GM19467 (cell line): ENCODE measurements around the gene TAF4.
A peak's percentile ranks its signal among the peaks of the same experiment; 100 is the strongest.
"Not testable (repeated sequence)": the region's sequence is repeated elsewhere in the genome, so short reads cannot be mapped to it uniquely, and the experiment has no call there.

Experiments
- ATAC-seq: cut with Tn5 transposase; IDR thresholded peaks from one replicate; pipeline ENCODE4 v1.9.1; 2021; ENCODE audit warnings: mild to moderate bottlenecking, moderate library complexity; ENCODE audit not compliant: unreplicated experiment

Gene TAF4

DNA sequence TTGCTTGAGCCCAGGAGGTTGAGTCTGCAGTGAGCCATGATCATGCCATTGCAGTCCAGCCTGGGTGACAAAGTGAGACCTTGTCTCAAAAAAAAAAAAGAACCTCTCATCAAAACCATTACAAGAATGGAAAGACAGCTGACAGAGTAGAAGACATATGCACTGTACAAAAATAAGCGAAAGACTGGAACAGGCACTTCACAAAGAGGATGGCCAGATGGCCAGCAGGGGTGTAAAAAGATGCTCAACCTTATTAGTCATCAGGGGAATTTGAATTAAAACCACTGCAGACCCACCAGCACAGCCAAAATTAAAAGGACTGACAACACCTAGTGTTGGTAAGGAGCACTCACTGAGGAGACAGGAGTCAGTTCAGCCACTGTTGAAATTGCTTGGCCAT lies 13.5 kb upstream of the TAF4 start:
- no peak for ATAC-seq

DNA sequence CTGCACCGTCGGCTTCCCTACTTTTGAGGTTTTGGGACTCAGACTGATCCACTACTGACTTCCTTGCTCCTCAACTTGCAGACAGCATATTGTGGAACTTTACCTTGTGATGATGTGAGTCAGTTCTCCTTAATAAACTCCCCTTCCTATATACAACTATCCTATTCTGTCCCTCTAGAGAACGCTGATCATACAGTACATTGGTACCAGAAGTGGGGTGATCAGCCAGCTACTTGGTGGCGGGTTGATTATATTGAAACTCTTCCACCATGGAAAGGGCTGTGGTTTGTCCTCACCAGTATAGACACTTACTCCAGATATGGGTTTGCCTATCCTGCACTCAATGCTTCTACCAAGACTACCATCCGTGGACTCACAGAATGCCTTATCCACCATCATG lies 7.6 kb upstream of the TAF4 start:
- ATAC-seq, result no peak

DNA sequence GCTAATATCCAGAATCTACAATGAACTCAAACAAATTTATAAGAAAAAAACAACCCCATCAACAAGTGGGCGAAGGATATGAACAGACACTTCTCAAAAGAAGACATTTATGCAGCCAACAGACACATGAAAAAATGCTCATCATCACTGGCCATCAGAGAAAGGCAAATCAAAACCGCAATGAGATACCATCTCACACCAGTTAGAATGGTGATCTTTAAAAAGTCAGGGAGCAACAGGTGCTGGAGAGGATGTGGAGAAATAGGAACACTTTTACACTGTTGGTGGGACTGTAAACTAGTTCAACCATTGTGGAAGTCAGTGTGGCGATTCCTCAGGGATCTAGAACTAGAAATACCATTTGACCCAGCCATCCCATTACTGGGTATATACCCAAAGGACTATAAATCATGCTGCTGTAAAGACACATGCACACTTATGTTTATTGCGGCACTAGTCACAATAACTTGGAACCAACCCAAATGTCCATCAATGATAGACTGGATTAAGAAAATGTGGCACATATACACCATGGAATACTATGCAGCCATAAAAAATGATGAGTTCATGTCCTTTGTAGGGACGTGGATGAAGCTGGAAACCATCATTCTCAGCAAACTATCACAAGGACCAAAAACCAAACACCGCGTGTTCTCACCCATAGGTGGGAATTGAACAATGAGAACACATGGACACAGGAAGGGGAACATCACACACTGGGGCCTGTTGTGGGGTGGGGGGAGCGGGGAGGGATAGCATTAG lies 6.2 kb upstream of the TAF4 start:
- not testable (repeated sequence) for ATAC-seq

DNA sequence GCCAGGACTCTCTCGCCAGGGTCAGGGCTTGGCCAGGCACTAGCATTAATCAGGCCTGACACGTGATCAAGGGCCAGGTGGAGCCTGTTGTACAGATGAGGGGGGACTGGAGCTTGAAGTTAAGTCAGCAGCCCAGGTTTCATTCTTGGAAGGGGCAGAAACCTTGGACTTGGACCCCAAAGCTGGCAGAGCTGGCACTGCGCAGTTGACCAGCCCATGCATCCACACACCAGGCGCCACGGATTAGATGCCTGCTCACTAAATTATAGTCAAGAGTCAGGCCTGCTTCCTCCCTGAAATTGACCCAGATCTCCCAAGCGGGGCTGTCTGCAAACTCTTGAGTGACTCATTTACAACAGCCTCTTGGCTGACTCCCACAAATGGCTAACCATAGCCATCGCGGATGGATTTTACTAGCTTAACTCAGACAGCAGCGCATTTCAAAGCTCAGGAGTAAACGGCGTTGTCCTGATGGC lies 4.1 kb upstream of the TAF4 start:
- no peak for ATAC-seq

DNA sequence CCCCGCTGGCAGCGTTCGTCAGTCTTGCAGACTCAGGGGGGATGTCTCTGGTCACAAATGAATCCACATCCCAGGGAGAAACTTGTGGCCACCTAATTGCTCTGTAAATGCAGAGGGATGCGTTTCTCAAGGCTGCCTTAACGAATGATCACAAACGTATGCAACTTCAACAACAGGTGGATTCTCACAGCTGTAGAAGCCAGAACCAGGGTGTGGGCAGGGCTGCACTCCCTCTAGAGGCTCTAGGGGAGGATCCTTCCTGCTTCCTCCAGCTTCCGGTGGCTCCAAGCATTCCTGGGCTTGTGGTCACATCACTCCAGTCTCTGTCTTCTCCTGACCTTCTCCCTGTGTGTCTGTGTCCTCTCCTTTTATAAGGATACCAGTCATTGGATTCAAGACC lies 3.3 kb upstream of the TAF4 start:
- no peak for ATAC-seq

DNA sequence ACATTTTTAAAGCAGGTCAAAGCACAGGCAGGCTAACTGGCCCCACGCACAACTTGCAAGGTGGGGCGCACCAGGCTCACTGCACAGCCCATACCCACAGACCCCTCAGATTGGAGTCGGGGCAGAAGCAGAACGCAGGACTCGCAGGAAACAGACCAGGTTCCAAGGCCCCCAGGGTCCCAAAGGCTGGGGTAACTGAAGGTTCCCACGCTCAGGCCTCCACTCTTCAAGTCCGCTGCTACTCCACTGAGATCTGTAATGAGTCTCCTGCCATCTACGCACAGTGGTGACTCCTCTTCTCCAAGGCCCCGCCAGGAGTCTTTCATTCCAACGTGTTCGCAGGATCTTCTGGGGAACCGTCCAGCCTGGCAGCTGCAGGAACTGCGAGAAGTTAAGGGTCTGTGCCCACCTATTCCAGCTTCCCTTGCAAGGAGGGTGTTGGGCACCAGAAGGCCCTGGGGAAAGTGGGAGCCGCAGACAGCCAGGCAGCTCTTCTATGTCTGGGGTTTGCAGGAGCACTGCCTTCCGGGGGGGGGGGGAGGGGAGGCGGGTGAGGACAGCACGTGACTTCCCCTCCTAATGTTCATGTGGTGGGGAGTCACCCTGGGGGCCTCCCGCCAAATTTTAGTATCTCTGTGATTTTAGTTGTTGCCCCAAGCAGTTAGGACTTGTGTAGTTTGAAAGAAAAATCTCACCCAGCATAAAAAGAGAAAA lies 2.0 kb upstream of the TAF4 start:
- no peak for ATAC-seq

DNA sequence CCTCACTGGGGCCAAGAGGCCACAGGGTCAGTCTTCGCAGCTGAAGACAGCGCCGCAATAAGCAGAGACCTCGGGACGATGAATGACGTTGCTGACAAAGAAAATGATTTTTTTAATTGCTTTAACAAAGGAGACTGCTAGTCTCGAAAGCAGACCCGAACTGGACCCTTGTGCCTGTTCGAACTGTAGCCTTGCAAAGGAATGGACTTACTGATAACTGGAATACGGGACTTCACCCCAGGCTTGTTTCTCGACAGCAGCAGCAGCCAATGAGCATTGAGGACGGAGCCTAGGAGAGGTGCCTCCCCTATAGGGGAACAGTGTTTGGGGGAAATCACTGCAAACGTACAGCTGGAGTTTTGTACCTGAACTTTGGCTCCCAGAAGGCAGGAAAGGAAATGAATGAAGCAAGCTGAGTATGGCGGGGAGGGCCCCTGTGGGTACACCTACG lies 1.3 kb upstream of the TAF4 start:
- ATAC-seq, result no peak

DNA sequence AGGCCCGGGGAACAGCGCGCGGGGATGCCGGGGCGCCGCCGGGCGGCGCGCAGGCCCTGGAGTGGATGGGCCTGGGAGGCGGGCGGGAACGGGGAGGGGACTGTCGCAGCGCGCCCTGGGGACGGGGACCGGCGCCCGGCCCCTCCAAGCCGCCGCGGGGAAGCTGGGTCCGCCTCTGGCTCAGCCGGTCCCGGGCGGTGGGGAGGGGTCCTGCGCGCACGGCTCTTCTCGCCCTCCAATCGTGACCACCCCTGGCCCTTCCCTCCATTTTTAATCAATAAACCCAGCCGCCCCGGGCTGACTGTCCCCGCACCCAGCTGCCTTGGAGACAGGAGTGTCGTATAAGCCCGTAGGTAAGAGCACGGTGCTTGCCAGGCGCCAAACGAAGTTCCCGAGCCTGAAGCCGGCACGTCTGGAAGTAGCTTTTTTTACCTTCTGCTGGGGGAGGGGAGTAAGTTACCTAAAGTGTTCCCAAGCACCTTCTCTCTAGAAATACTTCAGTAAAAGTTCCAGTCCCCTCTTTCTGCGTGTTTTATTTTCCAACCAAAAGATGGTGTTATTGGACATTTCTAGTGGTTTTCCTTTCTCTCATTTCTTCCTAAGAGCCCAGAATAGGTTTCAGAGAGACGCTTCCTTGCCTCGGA lies 780 bp upstream of the TAF4 start:
- no peak for ATAC-seq

DNA sequence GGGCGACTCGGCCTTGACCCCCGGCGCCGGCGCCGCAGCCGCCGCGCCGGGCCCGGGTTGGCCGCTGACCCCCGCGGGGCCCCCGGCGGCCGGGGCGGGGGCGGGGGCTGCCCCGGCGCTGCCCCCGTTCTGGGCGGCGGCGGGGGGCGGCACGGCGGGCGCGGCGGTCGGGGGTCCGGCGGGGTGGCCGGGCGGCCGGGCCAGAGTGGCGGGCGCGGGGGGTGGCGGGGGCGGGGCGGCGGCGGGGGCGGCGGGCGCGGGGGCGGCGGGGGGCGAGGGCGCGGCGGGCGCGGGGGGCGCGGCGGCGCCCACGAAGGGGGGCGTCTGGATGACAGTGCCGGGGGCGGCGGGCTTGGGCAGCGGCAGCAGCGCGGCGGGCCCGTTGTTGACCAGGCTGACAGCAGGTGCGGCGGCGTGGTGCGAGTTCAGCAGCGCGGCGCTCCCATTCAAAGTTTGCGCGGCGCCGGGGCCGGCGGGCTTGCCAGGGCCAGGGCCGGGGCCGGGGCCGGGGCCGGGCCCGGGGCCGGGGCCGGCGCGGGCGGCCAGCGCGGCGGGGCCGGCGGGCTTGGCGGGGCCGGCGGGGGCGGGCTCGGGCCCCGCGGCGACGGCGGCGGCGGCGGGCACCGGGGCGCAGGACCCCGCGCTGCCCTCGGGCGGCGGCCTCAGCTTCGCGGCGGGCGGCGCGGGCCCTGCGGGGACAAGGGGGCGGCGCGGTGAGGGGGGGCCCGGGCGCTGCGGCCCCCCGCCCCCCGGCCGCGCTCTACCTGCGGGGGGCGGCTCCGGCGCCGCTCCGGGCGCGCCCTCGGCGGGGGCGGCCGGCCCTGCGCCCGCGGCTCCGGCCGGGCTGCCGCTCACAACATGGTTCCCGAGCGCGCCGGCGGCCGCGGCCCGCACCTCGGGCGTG lies 659 bp downstream of the TAF4 start:
- peak; percentile 18 for ATAC-seq

DNA sequence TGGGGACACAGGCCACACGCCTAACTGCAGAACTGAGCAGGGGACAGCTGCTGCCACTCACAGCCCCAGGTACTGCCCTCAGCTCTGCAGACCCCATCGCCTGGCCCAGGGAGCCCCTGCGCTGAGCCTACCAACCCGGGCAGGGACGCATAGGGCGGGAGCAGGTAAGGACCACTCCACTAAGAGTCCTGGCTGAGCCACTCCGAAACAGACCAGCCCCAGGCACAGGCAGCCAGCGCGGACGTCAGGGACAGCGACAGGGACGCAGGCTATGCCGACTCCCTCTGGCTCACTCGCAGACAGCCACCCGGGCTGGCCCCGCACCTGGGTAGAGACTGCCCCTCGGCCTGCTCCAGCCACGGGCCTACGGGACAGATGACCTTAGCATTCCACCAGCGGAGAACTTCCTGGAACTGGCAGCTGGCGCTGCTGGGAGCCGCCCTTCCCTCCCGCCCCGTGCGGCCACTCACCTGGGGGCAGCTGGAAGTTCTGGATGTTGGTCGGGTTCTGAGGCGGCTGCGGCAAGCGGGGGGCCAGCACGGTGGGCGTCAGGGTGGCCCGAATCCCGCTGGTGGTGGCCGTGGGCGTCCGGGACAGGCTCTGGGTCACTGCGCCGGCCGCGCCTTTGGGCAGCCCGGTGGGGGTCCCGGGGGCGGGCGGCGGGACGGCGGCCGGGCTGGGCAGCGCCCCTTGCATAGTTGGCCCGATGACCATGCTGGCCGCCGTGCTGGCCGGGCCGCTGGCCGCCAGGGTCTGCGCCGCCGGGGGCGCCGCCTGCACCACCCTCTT lies 1.5 kb downstream of the TAF4 start:
- ATAC-seq, result no peak

DNA sequence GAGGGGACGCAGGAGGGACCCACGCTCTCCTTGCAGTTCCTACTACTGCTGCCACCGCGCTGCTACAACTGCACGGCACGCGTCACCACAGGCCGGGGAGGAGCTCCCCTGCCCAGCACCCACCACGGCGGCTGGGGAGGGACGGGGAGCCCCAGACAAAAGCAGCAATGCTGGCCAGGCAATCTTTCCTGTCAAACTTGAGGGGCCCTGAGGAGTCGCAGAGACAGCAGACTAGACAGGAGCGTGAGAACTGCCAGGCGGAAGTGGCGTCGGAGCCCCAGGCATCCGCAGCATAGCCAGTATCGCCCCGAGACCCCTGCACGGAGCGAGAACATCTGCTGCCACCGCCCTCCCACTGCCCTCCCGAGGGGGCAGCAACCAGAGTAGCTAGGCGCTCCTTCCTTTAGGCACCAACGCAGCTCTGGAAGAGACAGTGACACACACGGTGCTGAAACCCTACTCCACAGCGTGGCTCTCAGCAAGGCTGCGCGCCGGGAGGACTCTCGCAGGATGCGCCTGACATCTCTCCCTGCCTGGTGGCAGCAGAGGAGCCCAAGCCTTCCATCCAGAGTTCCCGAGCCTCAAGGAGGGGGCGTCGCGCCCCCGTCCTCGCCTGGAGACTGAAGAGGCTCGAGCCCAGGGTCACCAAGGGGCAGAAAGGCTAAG lies 2.2 kb downstream of the TAF4 start:
- no peak for ATAC-seq

DNA sequence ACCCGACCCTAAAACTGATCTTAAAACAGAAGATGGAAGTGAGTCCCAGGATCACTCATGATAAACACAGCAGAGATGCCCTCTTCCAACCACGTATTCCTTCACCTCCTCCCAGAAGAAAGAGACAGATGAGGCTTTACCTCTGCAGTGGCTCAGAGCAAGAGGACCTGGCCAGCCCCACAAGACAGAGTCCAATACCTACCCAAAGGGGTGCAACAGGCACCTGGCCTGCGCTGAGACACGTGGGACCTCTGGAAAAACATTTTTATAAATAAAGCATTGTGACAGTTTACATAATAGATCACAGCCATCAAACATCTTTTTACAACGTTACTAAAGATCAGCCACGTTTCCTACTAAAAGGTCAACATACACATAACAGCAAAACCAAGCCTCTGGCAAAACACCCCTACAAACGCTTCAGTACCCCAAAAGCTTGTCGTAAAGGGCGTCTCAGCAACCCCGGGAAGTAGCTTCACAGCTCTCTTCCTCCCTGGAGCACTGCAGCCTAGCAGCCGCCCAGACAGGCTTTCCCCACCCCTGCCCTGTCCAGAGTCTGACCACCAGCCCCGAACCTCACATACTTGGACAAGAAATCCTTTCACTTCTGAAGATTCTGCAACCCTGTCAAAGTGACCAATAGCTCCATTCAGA lies 2.9 kb downstream of the TAF4 start:
- ATAC-seq, result no peak

DNA sequence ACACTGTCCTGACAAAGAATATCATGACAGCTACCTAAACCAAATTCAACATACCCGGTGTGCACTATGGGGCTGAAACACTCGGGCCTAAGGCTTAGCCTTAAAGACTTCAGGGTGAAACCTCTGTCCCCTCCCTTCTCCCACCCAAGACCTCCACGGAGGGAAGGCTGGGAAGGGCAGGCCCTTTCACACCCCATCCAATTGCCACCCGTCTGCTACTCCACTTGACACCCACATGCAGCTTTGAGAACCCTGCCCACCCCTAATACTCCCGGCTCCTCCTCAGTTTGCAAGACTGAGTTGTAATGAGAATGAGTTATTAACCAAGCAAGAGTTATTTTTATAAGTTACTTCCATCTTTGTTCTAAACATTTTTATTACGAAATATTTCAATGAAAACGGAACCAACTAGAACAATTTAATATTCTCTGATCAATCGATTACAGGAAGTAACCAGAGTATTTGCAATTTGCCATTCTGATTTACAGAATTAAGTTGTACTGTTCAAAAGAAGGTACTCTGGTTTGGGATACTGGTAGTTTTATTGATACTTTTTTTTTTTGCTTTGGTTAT lies 3.7 kb downstream of the TAF4 start:
- ATAC-seq, result no peak

DNA sequence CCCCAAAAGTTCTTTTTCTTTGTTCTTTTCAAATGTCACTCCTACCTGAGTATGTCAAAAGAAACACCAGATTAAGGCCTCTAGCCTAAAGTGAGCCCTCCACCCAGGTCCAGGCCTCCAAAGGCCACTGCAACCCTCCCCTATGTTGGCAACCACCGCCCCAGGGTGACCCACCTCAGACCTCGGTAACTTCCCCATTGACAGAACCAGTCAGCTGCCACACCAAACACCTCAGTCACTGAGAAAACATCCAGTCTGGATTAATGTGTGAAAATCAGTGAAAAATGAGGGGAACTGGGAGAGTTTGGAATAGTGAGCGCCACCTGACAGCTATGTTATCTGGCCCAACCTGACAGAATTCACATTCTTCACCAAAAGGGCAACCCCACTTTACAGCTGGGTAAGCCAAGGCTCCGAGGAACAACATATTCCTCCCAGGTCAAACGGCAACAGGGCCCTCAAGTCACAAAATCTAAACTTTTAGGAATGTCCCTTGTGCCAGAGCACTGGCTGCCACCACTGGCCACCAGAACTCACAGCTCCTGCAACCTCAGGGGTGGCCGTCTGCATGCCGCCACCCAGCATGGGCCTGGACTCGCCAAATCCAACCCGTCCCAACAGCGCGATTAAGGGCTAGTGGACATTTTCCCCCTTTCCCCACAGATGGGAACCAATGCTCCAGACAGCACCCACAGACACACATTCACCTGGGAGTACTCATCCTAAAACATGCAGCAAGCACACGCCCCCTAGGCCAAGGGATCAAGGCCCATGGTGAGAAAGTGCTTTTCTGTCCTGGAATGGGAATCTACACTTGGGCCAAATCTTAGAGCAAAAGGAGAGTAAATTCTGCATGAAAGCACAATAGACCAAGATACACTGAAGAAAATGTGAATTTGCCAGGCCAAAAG lies 4.8 kb downstream of the TAF4 start:
- no peak for ATAC-seq

DNA sequence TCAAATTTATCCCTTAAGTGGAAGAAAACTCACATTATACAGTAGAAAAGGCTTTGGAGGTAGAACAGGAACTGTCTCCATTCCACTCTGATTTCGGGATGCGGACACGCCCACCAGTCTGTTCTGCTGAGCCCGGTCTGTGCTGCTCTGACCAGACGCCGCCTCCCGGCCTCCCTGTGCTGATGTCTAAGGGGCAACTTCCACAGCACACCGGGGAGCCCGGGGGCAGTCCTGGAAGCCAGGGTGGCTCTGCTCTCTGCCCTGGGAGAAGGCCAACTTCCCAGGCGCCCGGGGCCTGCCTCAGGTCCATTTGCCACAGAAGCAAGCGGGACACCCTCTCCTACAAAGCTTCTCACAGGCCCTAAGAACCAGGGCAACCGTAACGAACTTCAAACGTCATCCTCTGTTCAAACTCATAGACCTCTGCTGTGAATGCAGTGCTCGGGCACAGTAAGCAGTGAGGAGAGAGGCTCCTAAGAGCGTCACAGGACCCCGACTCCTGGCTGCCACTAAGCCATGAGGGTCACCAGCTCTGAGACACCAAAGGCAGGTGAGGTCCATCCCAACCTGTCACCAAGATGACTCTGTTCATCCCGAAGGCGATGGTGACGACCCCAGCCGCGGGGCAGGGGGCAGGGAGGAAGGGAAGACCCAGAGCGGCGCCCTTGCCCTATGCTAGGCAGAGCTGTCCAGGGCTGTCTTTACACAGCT lies 5.6 kb downstream of the TAF4 start:
- ATAC-seq, result no peak

DNA sequence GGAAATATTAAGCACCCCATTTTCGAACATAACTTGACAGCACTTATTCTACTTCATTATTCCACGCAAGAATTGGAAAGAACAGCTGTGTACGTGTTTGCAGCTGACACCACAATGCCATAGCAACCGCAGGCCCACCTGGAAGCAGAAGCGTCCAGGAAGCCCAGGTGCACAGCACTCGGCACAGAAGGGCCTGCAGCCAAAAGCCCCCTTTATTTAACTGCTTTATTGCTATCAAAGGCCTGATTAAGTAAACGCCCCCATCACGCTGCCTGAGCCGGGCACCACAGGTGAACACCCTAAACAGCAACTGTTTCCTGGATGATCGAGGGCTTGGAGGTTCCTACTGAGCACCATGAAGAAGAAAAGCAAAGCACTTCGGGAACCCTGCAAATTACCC lies 6.3 kb downstream of the TAF4 start:
- ATAC-seq, result no peak

DNA sequence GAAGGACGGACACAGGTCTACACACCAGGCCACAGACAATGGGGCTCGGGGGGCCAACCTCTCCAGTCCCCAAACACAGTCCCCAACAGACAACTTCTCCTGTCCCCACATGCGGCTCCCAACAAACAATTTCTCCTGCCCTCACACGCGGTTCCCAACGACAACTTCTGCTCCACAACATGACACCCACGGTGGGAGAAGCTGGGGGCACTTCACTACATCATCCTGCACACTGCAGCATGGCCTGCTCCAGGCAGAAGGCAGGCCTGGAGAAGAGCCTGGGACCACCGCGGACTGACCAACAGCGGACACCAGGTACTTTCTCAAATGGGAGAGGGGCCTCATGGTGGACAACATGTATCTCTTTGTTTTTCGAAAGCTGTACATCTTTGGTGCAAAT lies 6.7 kb downstream of the TAF4 start:
- no peak for ATAC-seq
